Right forelimb (tissue), 1 donor: ENCODE measurements around the gene MFAP1.
A peak's percentile ranks its signal among the peaks of the same experiment; 100 is the strongest.
"Not testable (repeated sequence)": the region's sequence is repeated elsewhere in the genome, so short reads cannot be mapped to it uniquely, and the experiment has no call there.

Experiments
- DNase-seq: peaks from one replicate; pipeline ENCODE4 v3.0.0-alpha.2; 2018

MFAP1 gene

GRCh38 chr15:43815064-43815463 lies 9.4 kb downstream of the MFAP1 start:
- not testable (repeated sequence) for DNase-seq

GRCh38 chr15:43808960-43809678 lies 15.4 kb downstream of the MFAP1 start:
- DNase-seq = no peak

GRCh38 chr15:43808435-43808950 lies 16.0 kb downstream of the MFAP1 start:
- no peak for DNase-seq

GRCh38 chr15:43802676-43803075 lies 21.8 kb downstream of the MFAP1 start:
- not testable (repeated sequence) for DNase-seq

- peak; percentile 95 for DNase-seq
These were observed 24.0 kb downstream of the MFAP1 start, which contains the start of gene HYPK for GRCh38 chr15:43800286-43801141. Gene HYPK (plus strand): TSS chr15:43800599. CDS start chr15:43800623, 24 bp downstream.

- no peak for DNase-seq
These were observed 24.6 kb downstream of the MFAP1 start, which contains the start of gene SERINC4 for GRCh38 chr15:43799945-43800285. Gene SERINC4 (minus strand): TSS chr15:43800220. CDS start chr15:43799986, 234 bp downstream.

- no peak for DNase-seq
These were observed 25.1 kb downstream of the MFAP1 start for GRCh38 chr15:43799209-43799944.

- no peak for DNase-seq
These were observed 27.9 kb downstream of the MFAP1 start for GRCh38 chr15:43796566-43796965.

GRCh38 chr15:43795997-43796396 lies 28.5 kb downstream of the MFAP1 start:
- no peak for DNase-seq

GRCh38 chr15:43795197-43795596 lies 29.3 kb downstream of the MFAP1 start:
- no peak for DNase-seq

- no peak for DNase-seq
These were observed 30.0 kb downstream of the MFAP1 start for GRCh38 chr15:43794269-43795037.

- no peak for DNase-seq
These were observed 30.8 kb downstream of the MFAP1 start for GRCh38 chr15:43793647-43794046.

- DNase-seq = no peak
These were observed 31.6 kb downstream of the MFAP1 start for GRCh38 chr15:43792761-43793476.

GRCh38 chr15:43791993-43792760 lies 32.3 kb downstream of the MFAP1 start, which contains the start of gene SERF2:
Gene SERF2 (plus strand): TSS chr15:43792320. CDS start chr15:43792377, 57 bp downstream.
- peak; percentile 100 for DNase-seq

- DNase-seq = no peak
These were observed 35.1 kb downstream of the MFAP1 start for GRCh38 chr15:43789409-43789808.

GRCh38 chr15:43779016-43779415 lies 45.5 kb downstream of the MFAP1 start:
- DNase-seq = no peak

- DNase-seq = peak; percentile 84
These were observed 47.1 kb downstream of the MFAP1 start for GRCh38 chr15:43777267-43777914.

- peak; percentile 83 for DNase-seq
These were observed 47.7 kb downstream of the MFAP1 start, which contains the start of gene ELL3 for GRCh38 chr15:43776718-43777266. Gene ELL3 (minus strand): TSS chr15:43776966. CDS start chr15:43776901, 65 bp downstream.

- DNase-seq = peak; percentile 54
These were observed 48.3 kb downstream of the MFAP1 start for GRCh38 chr15:43776101-43776717.
